ENCODE results near the gene MEI4. TPM values are rescaled to one million over a fixed set of nuclear protein-coding genes. Genes with fewer than 3 reads are reported as not detected.

Gene MEI4
- total RNA-seq, 1 donor from 2014 or later = 1.0 TPM

- Histone ChIP-seq H3K4me2 (no peak overlapping the region), H3F3A (ENCODE audit: low read depth) (no peaks in the 10 kb centered on the region), H4K20me1 (ENCODE audit: low read depth) (no peaks in the 10 kb centered on the region), H2AFZ (replicated peaks) (no peak overlapping the region), H3K27me3 (no peaks in the 10 kb centered on the region), H3K9ac (no peak overlapping the region), H3K9me3 (ENCODE audit: low read depth) (no peaks in the 10 kb centered on the region), H3K79me2 (ENCODE audit: low read depth) (no peaks in the 10 kb centered on the region), H3K36me3 (no peaks in the 10 kb centered on the region), H3K4me3 (no peak overlapping the region), H3K27ac (no peak overlapping the region), H3K4me1 (no peaks in the 10 kb centered on the region)
- Mint-ChIP-seq H3K27me3 (ENCODE audit: insufficient read depth, low read depth) (no peaks in the 10 kb centered on the region), H3K4me1 (no peaks in the 10 kb centered on the region), H3K36me3 (no peaks in the 10 kb centered on the region), H3K4me3 (no peak overlapping the region), H3K9me3 (no peaks in the 10 kb centered on the region), H3K27ac (no peak overlapping the region)
- TF ChIP-seq EZH2 (IDR thresholded peaks at IDR 0.05) (no peak), CTCF (IDR thresholded peaks at IDR 0.05) (no peak), EZH2phosphoT487 (IDR thresholded peaks at IDR 0.05) (no peak)
- DNase-seq (ENCODE audit: low spot score) = no peak
Observed at GRCh38 chr6:77930952-77931351, 278.1 kb downstream of the MEI4 start.

GRCh38 chr6:77962070-77962469 is 309.2 kb downstream of the MEI4 start:
- H3K27me3 ChIP-seq = no peaks in the 10 kb centered on the region
- H3K4me1 ChIP-seq = no peaks in the 10 kb centered on the region
- Mint-ChIP-seq H3K4me3 (no peak overlapping the region), H3K4me1 (no peaks in the 10 kb centered on the region), H3K27me3 (ENCODE audit: insufficient read depth, low read depth) (no peaks in the 10 kb centered on the region), H3K27ac (no peak overlapping the region), H3K9me3 (peaks cover 7% of the 10 kb centered on the region), H3K36me3 (no peaks in the 10 kb centered on the region)
- H3K4me3 ChIP-seq = no peak overlapping the region
- no peak overlapping the region for H2AFZ ChIP-seq (replicated peaks)
- no peaks in the 10 kb centered on the region for H3F3A ChIP-seq (ENCODE audit: low read depth)
- H3K9ac ChIP-seq = no peak overlapping the region
- no peak for DNase-seq (ENCODE audit: low spot score)
- no peaks in the 10 kb centered on the region for H3K36me3 ChIP-seq
- no peaks in the 10 kb centered on the region for H4K20me1 ChIP-seq (ENCODE audit: low read depth)
- no peaks in the 10 kb centered on the region for H3K79me2 ChIP-seq (ENCODE audit: low read depth)
- no peaks in the 10 kb centered on the region for H3K9me3 ChIP-seq (ENCODE audit: low read depth)
- H3K4me2 ChIP-seq = no peak overlapping the region
- no peak for TF ChIP-seq EZH2phosphoT487 (IDR thresholded peaks at IDR 0.05)
- TF ChIP-seq CTCF (IDR thresholded peaks at IDR 0.05) = no peak
- no peak for TF ChIP-seq EZH2 (IDR thresholded peaks at IDR 0.05)
- H3K27ac ChIP-seq = no peak overlapping the region

GRCh38 chr6:77965449-77965848 is 312.6 kb downstream of the MEI4 start:
- no peak overlapping the region for H3K4me2 ChIP-seq
- H3K4me1 ChIP-seq = no peaks in the 10 kb centered on the region
- no peaks in the 10 kb centered on the region for H3K9me3 ChIP-seq (ENCODE audit: low read depth)
- H3K9ac ChIP-seq = no peak overlapping the region
- no peak overlapping the region for H3K27ac ChIP-seq
- no peak overlapping the region for H2AFZ ChIP-seq (replicated peaks)
- DNase-seq (ENCODE audit: low spot score) = no peak
- Mint-ChIP-seq H3K9me3 (peaks cover 7% of the 10 kb centered on the region), H3K27me3 (ENCODE audit: insufficient read depth, low read depth) (no peaks in the 10 kb centered on the region), H3K27ac (no peak overlapping the region), H3K36me3 (no peaks in the 10 kb centered on the region), H3K4me1 (no peaks in the 10 kb centered on the region), H3K4me3 (no peak overlapping the region)
- no peak overlapping the region for H3K4me3 ChIP-seq
- no peak for TF ChIP-seq EZH2phosphoT487 (IDR thresholded peaks at IDR 0.05)
- TF ChIP-seq EZH2 (IDR thresholded peaks at IDR 0.05) = no peak
- TF ChIP-seq CTCF (IDR thresholded peaks at IDR 0.05) = no peak
- no peaks in the 10 kb centered on the region for H3K79me2 ChIP-seq (ENCODE audit: low read depth)
- H3K27me3 ChIP-seq = no peaks in the 10 kb centered on the region
- H3F3A ChIP-seq (ENCODE audit: low read depth) = no peaks in the 10 kb centered on the region
- no peaks in the 10 kb centered on the region for H3K36me3 ChIP-seq
- H4K20me1 ChIP-seq (ENCODE audit: low read depth) = no peaks in the 10 kb centered on the region

Data from neural progenitor cell (in vitro differentiated cells).